ENCODE data around the gene TTLL11. TPM values are rescaled to one million over a fixed set of nuclear protein-coding genes. Genes with fewer than 3 reads are reported as not detected.

TTLL11 gene
- polyA plus RNA-seq, 3 donors, result 4.4 to 6.4 (median 6.1) TPM

DNA sequence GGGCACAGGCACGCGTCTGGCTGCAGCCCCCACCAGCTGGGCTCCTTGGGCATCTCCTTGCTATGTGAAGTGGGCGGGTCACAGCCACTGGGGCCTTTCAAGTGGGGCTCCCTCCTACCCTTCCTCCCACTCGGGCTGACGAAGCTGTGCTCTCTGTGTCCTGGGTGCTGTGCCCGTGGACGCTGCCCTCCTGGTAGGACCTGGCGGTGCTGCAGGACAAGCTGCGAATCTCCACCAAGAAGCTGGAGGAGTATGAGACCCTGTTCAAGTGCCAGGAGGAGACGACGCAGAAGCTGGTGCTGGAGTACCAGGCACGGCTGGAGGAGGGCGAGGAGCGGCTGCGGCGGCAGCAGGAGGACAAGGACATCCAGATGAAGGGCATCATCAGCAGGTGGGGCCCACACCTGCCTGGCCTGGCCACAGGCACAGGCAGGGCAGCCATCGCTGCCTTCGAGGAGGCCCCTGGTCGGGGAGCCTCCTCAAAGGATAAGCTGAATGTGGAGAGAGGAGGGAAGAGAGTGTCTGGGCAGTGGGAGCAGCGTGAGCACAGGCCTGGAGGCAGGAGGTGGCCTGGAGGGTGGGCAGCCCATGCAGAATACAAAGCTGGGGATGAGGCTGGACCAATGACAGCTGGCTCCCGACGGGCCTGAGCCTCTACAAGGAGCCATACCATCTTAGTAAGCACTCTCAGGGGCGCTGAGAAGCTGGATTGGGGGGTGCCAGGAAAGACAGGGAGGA lies 316.9 kb downstream of the TTLL11 start:
- WGBS, 3 donors, result 94 to 95% (median 94%) methylated on average over 23 of the region's 23 CpGs
- H3K27ac ChIP-seq (ENCODE audit: low read depth, low read length), result no peak overlapping the region

DNA sequence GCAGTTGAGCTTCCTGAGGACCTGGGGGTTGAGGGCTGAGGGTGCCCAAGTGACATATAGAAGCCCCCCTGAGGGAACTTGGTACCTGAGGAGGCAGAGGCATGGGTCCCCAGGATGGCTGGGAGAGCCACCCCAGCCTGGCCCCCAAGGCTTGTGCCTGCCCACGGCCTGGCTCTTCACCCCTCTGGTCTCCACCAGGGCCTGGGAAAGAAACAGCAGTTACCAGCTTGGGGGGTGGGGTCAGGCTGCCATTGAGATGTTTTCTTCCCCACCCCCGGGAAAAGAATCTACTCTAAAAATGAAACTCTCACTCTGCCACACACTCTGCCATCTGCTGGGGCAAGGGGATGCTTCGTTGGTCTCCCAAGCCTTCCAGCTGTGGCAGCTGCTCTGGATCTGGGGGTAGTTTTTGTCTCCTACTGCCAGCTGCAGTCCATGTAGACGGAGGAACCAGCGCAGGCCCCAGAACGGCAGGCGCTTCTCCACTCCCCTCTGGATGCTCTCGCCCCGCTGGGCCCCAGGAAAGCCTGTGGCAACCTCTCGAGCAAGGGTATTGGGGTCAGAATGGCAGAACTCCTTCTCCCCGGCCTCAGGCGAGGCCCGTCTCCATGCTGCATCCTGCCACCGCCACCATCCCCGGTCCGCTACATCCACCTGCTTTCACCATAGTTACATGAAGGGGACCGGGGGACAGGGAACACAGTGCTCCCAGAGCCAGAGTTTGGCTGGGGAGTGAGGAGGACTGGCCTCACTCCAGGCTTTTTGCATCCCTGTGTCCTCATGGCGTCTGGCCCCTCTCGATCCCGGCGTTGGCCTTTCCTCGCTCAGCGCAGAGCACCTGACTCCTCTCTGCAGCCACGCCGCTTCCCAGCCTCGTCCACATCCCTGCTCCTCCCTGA lies 318.1 kb downstream of the TTLL11 start:
- H3K27ac ChIP-seq (ENCODE audit: low read depth, low read length), result no peak overlapping the region
- 91 to 92% (median 92%) methylated on average over 26 of the region's 26 CpGs for WGBS, 3 donors

DNA sequence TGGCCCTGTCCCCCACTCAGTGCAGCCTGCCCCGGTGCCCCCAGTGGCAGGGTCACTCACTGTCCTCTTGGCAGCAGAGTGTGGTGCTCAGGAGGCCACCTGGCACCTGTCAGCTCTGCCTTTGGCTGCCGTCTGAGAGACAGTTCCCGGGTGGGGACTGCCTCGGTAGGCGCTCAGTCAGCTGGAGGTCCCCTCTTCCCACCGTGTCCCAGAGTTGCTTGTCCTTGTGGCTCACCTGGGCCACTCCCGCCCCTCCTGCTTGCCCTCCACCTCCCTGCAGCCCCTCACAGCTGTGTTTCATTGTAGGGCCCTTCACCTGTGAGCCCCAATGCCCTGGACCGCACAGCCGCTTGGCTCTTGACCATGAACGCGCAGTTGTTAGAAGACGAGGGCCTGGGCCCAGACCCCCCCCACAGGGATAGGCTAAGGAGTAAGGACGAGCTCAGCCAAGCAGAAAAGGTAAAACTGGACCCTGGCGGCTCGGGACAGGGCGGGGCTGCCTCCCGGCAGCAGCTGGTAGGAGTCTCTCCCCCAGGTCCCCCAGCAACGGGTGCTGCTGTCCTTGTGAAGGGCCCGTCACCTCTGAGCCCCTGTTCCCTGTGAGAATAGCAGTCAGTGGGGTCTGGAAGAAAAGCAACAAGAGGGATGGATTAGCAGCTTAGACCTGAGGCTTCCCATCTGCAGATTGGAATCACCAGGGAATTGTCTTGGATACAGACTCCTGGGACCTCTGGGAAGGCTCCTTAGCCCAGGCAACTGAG lies 319.0 kb downstream of the TTLL11 start:
- H3K27ac ChIP-seq (ENCODE audit: low read depth, low read length), result no peak overlapping the region
- 87 to 93% (median 93%) methylated on average over 19 of the region's 19 CpGs for WGBS, 3 donors

DNA sequence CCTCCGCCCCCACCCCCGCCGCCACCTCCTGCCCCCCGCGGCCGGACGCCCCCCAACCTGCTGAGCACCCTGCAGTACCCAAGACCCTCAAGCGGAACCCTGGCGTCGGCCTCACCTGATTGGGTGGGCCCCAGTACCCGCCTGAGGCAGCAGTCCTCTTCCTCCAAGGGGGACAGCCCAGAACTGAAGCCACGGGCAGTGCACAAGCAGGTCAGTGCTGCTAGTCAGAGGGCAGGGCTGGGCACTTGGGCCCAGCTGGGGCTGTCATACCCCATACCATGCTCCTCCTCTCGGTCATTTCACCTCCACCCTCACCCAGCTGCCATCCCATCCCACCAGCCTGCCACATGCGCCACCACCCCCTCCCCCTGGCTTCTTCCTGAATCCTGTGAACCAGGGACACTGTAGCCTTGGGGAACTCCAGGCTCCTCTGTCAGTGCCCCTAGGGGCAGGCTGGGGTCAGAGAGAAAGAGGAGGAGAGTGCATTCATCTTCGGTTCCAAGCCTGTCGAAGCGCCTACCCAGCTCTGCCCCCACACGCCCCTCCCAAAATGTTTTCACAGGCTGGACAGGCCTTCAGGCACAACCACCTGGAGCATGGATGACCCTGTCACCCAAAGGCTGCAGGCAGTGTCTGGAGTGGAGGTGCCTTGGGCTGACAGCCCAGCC lies 319.7 kb downstream of the TTLL11 start:
- WGBS, 3 donors, result 93 to 98% (median 94%) methylated on average over 14 to 18 of the region's 18 CpGs
- H3K27ac ChIP-seq (ENCODE audit: low read depth, low read length), result no peak overlapping the region

DNA sequence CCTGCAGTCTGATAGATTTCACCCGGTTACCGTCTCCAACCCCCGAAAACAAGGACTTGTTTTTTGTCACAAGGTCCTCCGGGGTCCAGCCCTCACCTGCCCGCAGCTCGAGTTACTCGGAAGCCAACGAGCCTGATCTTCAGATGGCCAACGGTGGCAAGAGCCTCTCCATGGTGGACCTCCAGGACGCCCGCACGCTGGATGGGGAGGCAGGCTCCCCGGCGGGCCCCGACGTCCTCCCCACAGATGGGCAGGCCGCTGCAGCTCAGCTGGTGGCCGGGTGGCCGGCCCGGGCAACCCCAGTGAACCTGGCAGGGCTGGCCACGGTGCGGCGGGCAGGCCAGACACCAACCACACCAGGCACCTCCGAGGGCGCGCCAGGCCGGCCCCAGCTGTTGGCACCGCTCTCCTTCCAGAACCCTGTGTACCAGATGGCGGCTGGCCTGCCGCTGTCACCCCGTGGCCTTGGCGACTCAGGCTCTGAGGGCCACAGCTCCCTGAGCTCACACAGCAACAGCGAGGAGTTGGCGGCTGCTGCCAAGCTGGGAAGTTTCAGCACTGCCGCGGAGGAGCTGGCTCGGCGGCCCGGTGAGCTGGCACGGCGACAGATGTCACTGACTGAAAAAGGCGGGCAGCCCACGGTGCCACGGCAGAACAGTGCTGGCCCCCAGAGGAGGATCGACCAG lies 320.4 kb downstream of the TTLL11 start:
- H3K27ac ChIP-seq (ENCODE audit: low read depth, low read length), result no peak overlapping the region
- 90 to 94% (median 93%) methylated on average over 34 to 45 of the region's 45 CpGs for WGBS, 3 donors

Other genes starting within 250 kb of the TTLL11 start
- 10 to 100 TPM; 44.4 to 99.1 (median 76.9) TPM for gene NDUFA8, start 66.5 kb upstream of the TTLL11 start, polyA plus RNA-seq
- gene MORN5, start 66.6 kb upstream of the TTLL11 start, polyA plus RNA-seq, result under 1 TPM in 1 of 3 donors, not detected in 2; 0.45 TPM
- gene LHX6, start 135.6 kb upstream of the TTLL11 start, polyA plus RNA-seq, result 1 to 10 TPM; 1.2 to 5.9 (median 4.7) TPM
- 10 to 100 TPM in 1 of 3 donors, 1 to 10 TPM in 2; 4.8 to 10.7 (median 8.5) TPM for gene RBM18, start 171.5 kb upstream of the TTLL11 start, polyA plus RNA-seq
- 10 to 100 TPM; 19.9 to 27.9 (median 24.3) TPM for gene MRRF, start 171.6 kb upstream of the TTLL11 start, polyA plus RNA-seq